A204.1 (cell line): ENCODE results near the gene TPP1.

Experiments used
- FAIRE-seq: peaks from 2 replicates; lab custom pipeline; 2012; peaks lifted over from hg19 to GRCh38; lab: Jason Lieb, UNC

The TPP1 gene

GRCh38 chr11:6627762-6628241 lies 8.6 kb upstream of the TPP1 start:
- FAIRE-seq: no peak

DNA sequence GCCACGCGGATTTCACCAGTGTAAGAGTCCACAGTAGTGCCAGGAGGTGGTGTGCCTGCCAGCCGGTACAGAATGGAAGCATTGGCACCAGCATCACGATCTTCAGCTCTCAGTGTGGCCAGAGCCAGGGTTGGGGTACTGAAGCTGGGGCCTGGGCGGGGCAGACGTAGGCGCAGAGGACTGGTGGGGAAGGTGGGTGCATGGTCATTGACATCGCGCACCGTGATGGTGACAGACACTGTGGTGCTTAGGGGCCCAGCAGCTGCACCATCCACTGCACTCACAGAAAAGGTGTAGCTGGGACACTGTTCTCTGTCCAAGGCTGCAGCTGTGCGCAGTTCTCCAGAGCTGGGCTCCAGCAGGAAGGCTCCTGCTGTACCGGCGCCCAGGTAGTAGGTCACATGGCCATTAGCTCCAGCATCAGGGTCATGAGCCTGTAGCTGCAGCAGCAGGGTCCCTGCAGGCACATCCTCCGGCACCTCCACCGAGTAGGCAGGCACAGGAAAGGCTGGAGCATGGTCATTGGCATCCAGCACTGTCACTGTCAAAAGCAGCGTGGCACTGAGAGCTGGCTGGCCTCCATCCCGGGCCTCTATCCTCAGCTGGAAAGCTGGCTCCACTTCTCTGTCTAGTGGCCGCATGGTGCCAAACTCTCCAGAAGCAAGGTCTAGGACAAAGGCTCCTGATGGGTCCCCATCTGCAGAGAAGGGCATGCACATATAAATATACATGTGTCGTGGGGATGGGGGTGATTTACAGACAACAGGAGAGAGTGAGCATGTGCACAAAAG lies 7.9 kb upstream of the TPP1 start:
- FAIRE-seq: no peak

DNA sequence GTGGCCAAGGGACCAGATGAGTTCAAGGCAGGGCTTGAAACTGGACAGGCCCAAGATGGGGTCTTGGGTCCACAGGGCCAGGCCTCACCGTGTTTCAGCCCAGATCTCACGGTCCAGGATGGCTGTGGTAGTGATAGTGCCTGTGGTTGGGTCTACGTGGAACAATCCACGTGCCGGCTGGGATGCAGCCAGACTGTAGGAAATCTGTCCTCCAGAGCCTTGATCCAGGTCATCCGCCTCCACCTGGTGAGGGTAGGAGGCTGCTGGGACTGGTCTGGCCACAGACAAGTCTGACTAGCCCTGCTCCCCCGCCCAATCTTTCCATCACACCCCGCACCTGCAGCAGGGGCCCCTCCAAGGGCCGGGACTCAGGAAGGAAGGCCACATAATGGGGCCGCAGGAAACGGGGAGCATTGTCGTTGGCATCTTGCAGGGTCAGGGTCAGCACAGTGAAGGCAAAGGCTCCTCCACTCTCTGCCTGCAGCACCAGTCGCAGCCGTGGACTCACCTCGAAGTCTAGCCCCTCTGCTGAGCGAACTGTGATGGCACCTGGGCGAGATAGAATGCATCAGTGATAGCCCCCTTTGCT lies 6.7 kb upstream of the TPP1 start:
- FAIRE-seq: no peak

DNA sequence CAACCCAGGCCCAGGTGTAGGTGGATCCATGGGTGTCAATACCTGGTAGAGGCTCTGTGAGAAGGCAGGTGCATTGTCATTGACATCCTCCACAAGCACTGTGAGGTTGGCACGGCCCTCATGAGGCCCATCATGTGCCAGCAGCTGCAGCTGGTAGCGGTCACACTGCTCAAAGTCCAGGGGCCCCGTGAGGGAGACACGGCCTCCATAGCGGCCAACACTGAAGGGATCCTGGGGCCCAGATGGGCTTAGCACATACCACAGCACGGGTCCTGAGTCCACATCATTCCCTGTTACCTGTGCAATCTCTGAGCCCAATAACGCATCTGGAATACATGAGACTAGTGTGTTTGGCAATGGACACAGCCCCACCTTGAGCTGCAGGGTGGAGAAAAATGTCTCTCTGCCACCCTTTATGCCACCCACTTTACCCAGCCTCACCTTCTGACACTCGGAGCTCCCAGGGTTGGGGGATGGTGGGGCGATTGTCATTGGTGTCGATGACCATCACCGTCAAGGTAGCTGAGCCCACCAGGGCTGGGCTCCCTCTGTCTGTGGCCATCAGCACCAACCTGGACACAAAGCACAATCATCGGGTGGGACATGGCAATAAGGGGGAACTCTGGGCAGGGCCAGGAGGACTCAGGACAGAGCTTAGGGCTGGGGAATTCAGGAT lies 6.1 kb upstream of the TPP1 start:
- FAIRE-seq: no peak

DNA sequence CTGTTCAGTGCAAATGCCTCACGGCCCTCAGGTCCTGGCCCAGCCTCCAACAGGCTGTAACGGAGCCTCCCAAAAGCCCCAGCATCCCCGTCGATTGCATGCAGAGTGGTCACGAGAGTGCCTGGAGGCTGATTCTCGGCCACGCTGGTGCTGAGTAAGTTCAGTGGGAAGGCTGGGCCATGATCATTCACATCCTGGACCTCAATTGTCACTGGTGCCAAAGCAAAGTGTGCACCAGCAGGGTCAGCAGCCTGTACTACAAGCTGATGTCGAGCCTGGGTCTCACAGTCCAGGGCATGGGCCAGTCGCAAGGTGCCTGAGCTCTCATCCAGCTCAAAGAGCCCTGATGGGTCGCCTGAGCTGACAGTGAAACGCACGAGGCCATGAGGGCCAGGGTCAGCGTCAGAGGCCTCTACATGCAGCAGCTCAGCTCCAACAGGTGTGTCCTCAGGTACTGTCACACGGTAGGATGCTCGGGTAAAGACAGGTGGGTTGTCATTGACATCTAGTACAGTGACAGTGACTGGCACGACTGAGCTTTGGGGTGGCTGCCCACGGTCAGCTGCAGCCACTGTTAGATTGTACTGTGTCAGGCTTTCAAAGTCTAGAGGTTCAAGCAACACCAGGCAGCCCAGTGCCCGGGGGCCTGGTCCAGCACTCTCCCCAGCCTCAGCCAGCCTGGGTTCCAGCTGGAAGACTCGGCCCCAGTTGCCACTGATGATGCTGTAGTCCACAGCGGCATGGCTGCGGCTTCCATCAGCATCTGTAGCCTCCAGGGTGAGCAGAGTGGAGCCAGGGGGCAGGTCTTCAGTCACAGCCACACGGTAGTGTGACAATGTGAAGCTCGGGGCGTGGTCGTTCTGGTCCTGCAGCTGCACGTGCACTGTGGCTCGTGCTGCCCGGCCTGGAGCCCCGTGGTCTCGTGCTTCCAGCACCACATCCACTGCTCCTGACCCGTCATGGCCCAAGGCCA lies 4.5 kb upstream of the TPP1 start:
- no peak for FAIRE-seq

GRCh38 chr11:6622261-6623171 lies 3.3 kb upstream of the TPP1 start:
- no peak for FAIRE-seq

DNA sequence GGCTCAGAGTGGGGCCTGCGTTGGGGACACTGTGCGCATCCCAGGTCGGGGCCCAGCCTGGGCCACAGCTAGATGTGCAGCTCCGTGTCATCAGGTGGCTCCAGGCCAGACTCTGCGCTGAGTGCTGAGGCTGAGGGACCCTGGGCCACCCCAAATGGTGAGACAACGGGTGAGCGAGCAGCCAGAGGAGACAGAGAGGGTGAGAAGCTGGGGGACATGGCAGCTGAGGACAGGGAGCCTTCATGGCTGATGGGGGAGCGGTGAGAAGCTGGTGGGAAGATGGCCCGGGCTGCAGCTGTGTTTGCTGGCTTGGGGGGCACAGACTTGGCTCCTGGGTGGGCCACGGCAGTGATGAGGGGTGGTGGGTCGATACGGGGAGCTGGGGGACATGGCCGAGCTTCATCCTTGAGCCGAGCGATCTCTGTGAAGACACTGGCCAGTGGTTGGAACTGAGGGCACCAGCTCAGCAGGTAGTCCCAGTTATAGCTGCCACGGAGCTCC lies 2.5 kb upstream of the TPP1 start:
- FAIRE-seq: no peak

DNA sequence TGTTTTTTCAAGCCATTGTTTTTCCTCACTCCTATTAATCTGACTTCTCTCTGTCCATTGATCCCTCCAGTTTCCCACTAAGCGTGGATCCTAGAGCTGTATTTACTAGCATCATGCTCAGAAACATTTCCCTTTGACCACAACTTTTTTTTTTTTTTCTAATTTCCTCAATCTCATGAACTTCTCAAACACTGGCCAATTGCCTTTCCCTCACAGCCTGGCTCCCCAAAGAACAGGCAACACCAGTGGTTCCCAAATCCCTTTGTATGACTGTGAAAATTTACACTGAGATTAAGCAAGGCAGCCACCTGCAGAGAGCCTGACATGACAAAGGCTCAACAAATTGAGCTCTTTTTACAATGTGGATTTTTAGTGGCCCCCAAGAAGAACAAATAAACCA lies 1.4 kb upstream of the TPP1 start:
- FAIRE-seq: no peak

DNA sequence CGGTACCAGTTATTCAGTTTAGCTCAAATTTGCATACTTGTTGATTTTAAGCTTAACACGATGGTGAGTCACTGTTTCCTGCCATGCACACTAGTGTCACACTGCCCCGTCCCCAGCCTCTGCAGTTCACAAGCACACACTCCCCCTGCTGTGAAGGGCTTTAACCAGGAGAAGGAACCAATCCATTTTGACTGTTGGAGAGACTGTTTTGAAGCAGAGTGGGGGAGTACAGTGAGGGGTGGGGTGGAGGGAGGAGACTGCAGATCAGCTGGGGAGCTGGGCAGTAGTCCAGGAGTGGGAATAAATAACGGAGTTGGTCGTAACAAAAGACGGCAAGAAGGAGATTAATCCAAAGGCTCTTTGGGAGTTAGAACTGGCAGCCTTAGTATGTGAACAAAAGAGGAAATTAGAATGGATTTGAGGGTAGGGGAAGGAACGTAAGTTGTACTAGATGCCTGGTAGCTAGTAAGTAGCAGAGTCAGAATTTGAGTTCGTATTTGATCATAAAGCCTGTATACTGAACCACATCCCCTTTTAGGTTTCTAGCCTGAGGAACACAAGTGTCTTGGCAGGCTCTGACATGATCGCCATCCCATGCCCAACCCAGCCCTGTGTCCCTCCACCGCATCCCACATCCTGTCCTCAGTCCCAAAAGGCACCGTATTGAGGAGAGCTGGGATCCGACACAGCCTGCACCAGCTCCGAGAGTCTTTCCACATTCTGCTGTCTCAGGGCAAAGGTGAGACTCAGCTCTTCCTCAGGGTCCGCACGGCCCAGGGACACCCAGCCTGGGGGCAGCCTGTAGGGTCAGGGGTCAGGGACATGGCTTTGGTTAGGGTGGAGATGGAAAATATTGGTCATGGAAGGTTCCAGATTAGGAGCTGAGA lies 862 bp downstream of the TPP1 start:
- no peak for FAIRE-seq

DNA sequence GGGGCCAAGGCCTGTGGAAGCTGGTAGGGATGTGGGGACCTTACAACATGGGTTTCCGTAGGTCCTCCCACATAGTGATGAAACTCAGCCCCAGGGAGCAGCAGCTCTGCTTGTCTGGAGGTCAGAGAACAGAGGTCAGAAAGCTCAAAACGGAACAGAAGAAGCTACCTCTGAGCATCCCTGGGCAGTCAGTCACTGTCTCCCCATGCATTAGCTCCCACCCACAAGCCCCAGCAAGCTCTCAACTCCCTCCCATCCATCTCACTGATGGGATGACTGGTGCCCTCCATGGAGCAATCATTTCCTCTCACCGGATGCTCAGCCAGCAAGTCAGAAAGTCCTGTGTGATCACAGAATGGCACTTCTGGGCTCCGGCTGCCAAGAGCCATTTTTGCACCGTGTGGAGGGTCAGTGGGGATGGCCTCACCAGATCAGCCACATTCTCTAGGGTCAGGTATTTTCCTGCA lies 1.9 kb downstream of the TPP1 start:
- no peak for FAIRE-seq

DNA sequence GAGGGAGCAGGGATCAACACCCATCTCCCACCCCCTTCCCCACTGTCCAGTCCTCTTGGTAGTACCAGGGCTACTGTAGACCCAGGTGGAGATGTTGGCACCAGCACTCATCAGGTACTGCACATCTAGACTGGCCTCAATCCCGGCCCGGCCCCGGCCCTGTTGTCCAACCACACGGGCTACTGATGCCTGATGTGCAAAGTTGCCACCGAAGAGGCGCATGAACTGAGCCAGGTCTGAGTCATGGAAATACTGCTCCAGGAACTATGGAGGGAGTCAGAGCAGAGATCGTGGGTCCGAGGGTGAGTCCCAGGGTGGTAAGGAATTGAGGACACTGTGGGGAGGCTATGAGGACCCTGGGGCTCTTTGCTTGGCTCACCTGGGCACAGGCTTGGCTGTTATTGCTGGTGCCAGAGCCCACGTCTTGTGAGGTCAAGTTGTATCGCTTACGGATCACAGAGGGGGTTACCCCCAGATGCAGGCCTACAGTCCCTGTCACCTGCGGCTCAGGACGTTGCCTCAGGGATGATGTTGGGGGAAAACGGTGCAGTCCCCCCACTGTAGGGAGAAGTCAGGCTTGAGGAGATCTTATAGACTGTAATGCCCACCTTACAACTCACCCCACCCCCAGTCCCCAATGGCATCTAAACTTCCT lies 2.5 kb downstream of the TPP1 start:
- FAIRE-seq: no peak

DNA sequence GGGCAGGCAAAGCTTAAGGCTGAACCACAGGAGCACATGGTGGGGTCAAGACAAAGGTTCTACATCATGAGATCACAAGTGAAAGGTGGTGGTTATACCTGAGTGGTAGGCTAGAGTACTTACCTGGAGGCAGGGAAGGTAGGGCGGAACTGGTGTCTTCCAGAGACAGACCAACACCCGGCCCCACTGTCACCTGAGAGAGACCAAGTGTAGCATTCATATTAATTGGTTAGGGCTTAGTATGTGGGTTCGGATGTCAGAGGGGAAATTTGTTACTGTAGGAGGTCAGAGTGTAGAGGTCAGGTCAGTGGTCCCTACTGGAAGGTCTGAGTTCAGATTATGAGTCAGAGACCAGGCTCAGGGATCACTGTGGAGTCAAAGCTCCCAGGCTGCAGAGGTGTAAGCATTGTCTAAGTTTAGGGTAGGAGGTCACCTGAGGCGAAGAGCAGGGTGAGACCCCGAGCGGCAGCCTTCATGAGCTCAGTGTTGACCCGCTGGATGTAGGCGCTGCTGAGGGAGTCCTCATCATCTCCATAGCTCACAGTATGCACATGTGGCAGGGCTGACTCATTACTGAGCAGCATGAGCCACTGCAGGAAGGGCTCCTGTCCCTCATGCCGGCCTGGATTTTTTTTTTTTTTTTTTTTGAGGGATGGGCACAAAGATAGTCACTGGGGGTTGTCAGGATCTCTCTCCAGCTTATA lies 3.2 kb downstream of the TPP1 start:
- FAIRE-seq: no peak

DNA sequence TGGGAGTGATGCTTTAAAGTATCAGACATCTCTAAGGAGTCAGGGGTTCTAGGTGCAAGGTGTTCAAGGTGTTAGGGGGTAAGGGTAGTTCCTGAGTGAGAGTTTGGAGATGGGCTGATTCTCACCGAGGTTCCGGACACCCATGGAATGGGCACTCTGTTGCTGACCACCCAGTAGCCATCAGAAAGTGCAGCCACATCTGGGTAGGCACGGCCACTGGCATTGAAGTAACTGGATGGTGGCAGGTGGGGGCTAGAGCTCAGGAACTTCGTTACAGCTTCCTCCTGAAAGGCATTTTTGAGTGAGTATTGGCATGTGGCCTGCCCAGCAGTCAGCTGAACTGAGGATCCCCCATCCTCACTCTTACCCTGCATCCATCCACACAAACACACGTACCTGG lies 4.2 kb downstream of the TPP1 start:
- FAIRE-seq: no peak

DNA sequence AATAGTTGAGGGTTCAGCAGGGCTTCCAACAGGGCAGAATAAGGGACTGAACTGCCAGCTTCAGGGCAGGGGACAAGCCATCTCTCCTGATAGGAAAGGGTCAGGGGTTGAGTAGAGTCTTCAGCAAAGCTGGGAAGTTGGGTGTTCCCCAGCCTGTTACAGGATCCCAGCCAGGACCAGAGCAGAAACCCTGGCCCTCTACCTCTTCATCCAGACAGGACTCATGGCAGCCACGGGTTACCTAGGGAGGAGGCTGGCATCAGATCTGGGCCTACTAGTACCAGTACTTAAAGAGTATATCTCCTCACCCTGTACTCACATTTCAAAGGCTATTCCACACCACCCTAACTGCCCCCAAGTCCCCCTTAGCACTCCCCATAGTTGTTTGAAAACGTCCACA lies 4.8 kb downstream of the TPP1 start:
- FAIRE-seq: no peak

GRCh38 chr11:6613496-6613895 lies 5.7 kb downstream of the TPP1 start:
- FAIRE-seq: no peak

DNA sequence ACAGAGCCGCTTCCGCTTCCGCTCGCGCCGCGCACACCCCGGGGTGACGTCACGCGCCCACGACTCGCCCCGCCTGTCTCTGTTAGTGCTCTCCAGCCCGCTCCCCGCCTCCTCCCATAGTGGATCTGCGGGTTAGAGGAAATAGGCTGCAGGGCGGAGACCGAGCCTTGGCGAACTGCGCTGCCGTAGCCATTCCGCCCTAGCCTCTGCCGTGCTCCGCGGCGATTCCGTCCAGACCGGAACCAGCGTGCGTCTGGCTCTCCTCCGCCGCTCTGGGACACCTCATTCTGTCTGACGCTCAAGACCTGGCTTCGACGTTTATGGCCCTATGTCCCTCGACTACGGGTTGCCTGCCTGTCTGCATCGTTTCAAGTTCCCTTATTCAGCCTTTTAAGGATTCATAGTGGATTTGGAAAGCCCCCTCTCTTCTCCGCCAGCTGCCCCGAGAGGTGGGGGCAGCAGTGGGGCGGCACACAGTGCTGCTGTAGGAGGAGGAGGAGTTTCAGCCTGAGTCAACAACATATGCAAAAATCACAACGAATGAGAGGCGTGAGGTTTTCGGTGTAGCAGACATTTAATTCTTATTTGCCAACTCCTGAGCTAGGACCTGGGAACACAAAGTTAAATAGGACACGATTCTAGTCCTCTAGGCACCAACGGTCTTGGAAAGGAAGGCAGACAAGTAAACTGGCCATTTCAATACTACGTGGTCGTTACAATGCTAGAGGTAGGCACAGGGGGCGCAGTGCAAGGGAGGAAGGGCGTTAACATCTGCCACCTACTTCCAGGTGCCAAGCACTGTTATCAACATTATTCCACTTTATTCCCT lies 6.8 kb downstream of the TPP1 start, which contains the start of gene TAF10:
TSS of gene TAF10 (minus strand) at position 4 of the 829 bp plus-strand sequence. CDS start 27 bp downstream, outside the sequence.
- no peak for FAIRE-seq

DNA sequence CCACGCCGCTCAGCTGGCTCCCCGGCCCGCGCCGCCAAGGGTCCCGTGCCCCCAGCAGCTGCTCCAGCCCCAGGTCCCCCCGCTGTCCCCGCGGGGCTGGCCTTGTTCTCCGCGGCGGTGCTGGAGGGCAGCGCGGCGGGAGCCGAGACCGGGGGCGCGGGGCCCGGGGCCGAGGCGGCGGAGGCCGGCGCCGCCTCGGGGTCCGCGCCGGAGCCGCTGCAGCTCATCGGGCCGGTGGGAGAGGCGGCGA lies 7.3 kb downstream of the TPP1 start:
- FAIRE-seq: no peak
